Right cardiac atrium (tissue), 5 donors: ENCODE results near the gene ERCC6. TPM values are rescaled to one million over a fixed set of nuclear protein-coding genes. Genes with fewer than 3 reads are reported as not detected.

Experiments
- ATAC-seq, 2 donors: fragments of 200-7000 bp; cut with Tn5 transposase; one replicate each; pipeline versions ENCODE4 v1.8.0 to v1.9.1; 2020; ENCODE audit warnings: moderate library complexity in 2 of 2, mild to moderate bottlenecking in 1 of 2
- DNase-seq, 3 donors: peaks; one replicate each; pipeline ENCODE4 v3.0.0-alpha.2; 2020
- H3K27ac ChIP-seq: one replicate; pipeline ENCODE4 v1.5.1; 2013; ENCODE audit warnings: mild to moderate bottlenecking, low read length, control low read depth, moderate library complexity
- H3K27me3 ChIP-seq: one replicate; pipeline ENCODE4 v1.6.1; 2013; ENCODE audit not compliant: control insufficient read depth, insufficient read depth
- H3K4me1 ChIP-seq: one replicate; pipeline ENCODE4 v1.6.1; 2013; ENCODE audit warnings: low read length; ENCODE audit not compliant: control insufficient read depth, insufficient read depth
- H3K4me3 ChIP-seq: one replicate; pipeline ENCODE4 v1.5.1; 2013; ENCODE audit warnings: low read length, control low read depth
- H3K9me3 ChIP-seq: one replicate; pipeline ENCODE4 v1.6.1; 2013; ENCODE audit warnings: low read length; ENCODE audit not compliant: control insufficient read depth
- WGBS: extraction: QIAGEN DNeasy Blood & Tissue Kit; methylation state at CpG from one replicate; pipeline ENCODE4 v1.1.7; 2013; 5-methylcytosine and 5-hydroxymethylcytosine counted together
- intact Hi-C, 4 donors: fragments of 100-400 bp; cut with DNase I; formaldehyde crosslinking; loops; one replicate each; pipeline versions ENCODE4 v1.11.0 to v1.14.0; 2022 to 2023
- polyA plus RNA-seq: library from polyadenylated mRNA; stranded (reverse); fragments of 200-250 nt; gene quantifications from one replicate; pipeline ENCODE4 v1.2.3, GENCODE V29; 2013
- total RNA-seq, 4 donors: library from RNA; stranded (reverse); fragmentation: NEBNext Ultra II Directional; extraction: Animal tissue kit (Norgen Biotek cat#: 25700); gene quantifications; one replicate each; pipeline ENCODE4 v1.2.1, GENCODE V29; 2021
- donor health status: healthy with polysubstance abuse.
- donor health status: DM: no; HTN: yes; CAD: no.
- donor health status: DM: no; HTN: no; CAD: no.
- donor health status: DM: no; HTN: yes; CAD: no; lungs with severe emphysema.
- donor health status: DM: yes; HTN: yes; CAD: no.

Gene ERCC6
- total and polyA plus RNA-seq, 5 donors = 4.6 to 25.5 (median 18.7) TPM

DNA sequence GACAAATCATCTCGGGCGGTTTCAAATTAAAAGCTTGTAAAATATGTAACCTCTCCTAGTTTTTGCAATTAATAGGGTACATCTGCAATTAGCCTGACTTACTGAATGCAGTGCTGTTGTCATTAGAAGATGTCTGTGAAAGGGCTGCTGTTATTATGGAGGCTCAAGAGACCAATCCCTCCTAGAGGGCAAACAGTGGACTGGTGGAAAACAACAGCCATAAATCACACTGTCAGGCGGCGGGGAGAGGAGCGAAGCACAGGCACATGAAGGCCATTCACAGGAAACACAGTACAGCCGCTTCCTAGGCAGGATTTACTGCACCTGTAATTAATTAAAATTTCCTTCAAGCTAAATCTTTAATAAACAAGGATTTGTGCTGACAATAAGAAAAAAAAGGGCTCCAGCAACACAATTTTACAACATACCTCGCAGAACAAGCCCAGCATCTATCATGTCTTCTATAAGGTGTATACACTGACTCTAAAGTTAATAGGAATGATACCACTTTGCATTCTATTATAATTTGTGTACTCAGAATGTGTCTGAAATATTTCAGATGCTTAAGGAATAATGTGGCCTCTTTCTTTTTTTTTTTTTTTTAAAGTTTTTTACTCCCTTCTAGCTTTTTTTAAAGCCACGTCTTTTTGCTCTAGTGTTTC lies 50.7 kb downstream of the ERCC6 start:
- 93% methylated on average over 8 of the region's 8 CpGs for WGBS
- Histone ChIP-seq H3K27me3 (no peaks in the 10 kb centered on the region), H3K27ac (no peak overlapping the region), H3K9me3 (no peaks in the 10 kb centered on the region), H3K4me3 (no peak overlapping the region), H3K4me1 (no peaks in the 10 kb centered on the region)
- intact Hi-C loops = no loop called here
- ATAC-seq (no peak), DNase-seq (no peak)

DNA sequence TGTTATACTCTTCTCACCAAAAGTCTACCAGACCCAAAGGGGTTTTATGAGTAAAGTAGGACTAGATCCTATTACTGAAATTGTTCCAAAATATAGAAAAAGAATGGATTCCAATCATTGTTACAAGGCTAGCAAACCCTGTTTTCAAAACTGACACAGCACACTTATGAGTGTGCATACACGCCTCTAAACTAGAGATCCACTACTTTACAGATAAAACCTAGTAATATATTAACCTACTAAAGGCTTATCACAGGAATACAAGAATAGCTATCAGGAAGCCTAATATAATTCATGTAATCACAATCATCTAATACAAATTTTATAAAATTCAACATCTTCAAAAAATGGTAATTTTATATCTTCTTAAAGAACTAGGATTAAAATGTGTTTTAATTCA lies 52.2 kb downstream of the ERCC6 start:
- 92% methylated on average over 1 of the region's 1 CpG for WGBS
- Histone ChIP-seq H3K27me3 (no peaks in the 10 kb centered on the region), H3K9me3 (no peaks in the 10 kb centered on the region), H3K4me1 (no peaks in the 10 kb centered on the region), H3K4me3 (no peak overlapping the region), H3K27ac (no peak overlapping the region)
- ATAC-seq = no peak
- no peak for DNase-seq
- intact Hi-C loops = no loop called here

DNA sequence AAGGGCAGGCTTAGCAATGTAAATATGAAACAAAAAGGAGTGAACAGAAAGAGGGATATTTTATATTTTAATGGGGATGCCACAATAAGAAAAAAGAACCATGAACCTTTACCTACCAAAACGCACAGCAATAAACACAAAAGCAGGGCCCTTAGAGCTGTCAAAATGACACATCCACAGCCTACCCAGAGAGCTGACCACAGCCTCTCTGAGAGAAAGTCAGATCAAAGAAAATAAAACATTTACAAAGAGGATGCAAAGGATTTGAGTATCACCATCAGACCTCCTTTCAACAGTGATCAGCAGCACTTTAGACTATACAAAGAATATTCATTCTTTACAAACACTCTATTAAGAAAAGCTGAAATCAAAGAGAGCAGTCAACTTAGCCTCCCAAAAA lies 52.9 kb downstream of the ERCC6 start:
- DNase-seq (no peak), ATAC-seq (no peak)
- 91% methylated on average over 1 of the region's 1 CpG for WGBS
- H3K9me3 ChIP-seq = no peaks in the 10 kb centered on the region
- H3K4me3 ChIP-seq = no peak overlapping the region
- H3K27me3 ChIP-seq = no peaks in the 10 kb centered on the region
- intact Hi-C loops = no loop called here
- no peak overlapping the region for H3K27ac ChIP-seq
- no peaks in the 10 kb centered on the region for H3K4me1 ChIP-seq

DNA sequence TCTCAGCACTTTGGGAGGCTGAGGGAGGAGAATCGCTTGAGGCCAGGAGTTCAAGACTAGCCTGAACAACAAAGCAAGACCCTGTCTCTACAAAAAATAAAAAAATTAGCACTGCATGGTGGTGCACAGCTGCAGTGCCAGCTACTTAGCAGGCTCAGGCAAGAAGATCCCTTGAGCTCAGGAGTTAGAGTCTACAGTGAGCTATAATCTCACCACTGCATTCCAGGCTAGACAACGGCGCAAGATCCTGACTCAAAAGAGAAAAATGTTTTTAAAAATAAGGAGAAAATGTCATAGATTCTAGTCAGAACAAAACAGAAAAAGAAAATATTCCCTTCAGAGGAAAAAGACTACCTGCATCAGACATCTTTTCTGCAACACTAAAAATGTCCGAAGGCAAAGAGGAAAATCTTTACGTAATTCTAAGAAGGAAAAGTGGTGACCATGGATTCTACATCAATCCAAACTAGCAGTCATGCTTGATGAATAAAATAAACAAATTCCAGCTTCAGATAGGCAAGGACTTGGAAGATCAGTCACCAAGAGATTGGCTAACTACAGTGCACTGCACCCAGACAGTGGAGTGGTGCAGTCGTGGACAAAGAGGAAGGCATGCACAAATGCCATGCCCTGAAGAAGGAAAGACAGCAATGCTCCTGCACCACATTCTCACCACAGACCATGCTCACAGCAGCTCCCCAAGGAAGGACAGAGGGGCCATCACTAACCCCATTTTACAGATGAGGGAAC lies 54.3 kb downstream of the ERCC6 start:
- H3K9me3 ChIP-seq = no peaks in the 10 kb centered on the region
- ATAC-seq = no peak
- intact Hi-C loops = no loop called here
- H3K4me3 ChIP-seq = no peak overlapping the region
- no peaks in the 10 kb centered on the region for H3K27me3 ChIP-seq
- no peak overlapping the region for H3K27ac ChIP-seq
- no peak for DNase-seq
- 93% methylated on average over 6 of the region's 6 CpGs for WGBS
- H3K4me1 ChIP-seq = no peaks in the 10 kb centered on the region

DNA sequence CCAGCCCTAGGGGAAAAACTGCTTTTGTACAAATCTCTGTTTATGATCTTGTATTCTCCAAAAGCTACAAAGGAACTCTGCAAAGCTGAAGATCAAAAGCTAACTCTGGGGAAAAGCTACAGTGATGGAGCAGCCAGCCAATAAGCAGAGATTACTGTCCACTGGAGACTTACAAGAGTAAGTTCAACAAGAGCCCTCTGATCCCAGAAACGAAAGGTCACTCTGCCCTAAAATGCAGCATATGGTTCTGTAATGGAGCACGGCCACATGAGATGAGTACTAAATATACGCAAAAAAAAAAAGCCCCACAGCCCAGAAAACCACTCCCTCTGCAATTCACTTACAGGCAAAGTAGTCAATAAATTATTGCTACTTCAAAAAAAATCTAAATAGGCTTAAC lies 60.1 kb downstream of the ERCC6 start:
- Histone ChIP-seq H3K27ac (no peak overlapping the region), H3K27me3 (no peaks in the 10 kb centered on the region), H3K9me3 (no peaks in the 10 kb centered on the region), H3K4me3 (no peak overlapping the region), H3K4me1 (no peaks in the 10 kb centered on the region)
- ATAC-seq (no peak), DNase-seq (no peak)
- intact Hi-C loops = no loop called here
- WGBS = 91% methylated on average over 3 of the region's 3 CpGs

DNA sequence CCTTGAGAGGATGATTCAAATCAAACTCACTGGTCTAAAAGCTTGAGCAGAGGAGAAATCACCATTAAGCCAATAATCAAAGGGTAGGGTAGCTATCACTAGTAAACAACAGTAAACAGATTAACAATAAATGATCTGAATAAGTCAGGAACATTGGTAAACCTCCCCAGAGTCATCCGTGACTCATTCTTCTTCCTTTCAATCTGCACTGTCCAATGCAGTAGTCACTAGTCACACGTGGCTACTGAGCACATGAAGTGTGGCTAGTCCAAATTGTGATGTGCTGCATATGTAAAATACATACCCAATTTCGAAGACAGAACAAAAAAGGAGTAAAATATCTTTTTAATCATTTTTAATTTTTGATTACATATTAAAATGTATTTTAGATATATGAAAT lies 64.0 kb downstream of the ERCC6 start:
- Histone ChIP-seq H3K27ac (no peak overlapping the region), H3K9me3 (no peaks in the 10 kb centered on the region), H3K4me1 (peaks cover 2% of the 10 kb centered on the region), H3K4me3 (no peak overlapping the region), H3K27me3 (no peaks in the 10 kb centered on the region)
- intact Hi-C loops = no loop called here
- ATAC-seq (no peak), DNase-seq (no peak)
- 72% methylated on average over 3 of the region's 3 CpGs for WGBS

DNA sequence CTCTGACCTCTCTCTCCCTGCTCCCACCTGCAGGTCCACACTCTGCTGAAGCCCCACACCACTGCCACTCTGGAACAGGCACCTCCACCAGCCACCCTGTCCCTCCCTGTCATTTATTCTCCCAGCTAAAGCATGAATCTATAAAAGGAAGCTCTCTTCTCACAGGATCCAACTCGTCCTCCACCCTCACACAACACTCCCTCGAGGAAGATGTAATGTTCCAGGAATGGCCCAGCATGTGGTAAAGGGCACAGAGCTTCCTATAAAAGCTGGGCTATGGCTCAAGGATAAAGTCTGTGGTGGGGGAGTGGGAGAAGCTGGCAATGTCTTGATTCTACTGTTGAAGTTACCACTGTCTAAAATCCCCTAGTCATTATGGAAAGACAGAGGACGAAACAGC lies 67.4 kb downstream of the ERCC6 start:
- H3K4me3 ChIP-seq = no peak overlapping the region
- no peaks in the 10 kb centered on the region for H3K9me3 ChIP-seq
- peaks cover 2% of the 10 kb centered on the region for H3K4me1 ChIP-seq
- DNase-seq (no peak), ATAC-seq (no peak)
- no peak overlapping the region for H3K27ac ChIP-seq
- H3K27me3 ChIP-seq = no peaks in the 10 kb centered on the region
- 62% methylated on average over 3 of the region's 3 CpGs for WGBS
- intact Hi-C loops = no loop called here

DNA sequence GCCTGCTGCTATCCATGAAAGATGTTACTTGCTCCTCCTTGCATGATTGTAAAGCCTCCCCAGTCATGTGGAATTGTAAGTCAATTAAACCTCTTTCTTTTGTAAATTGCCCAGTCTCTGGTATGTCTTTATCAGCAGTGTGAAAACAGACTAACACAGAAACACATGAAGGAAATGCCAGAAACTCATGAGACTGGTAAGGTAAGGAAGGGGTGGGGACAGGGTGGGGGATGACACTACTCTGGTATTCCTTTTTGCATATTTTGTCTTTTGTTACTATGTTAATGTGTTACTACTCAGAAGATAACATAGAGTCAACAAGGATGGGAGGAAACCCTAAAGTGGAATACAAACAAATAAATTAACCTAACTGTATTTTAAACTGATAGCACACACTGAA lies 73.2 kb downstream of the ERCC6 start:
- no peak overlapping the region for H3K4me3 ChIP-seq
- H3K9me3 ChIP-seq = no peaks in the 10 kb centered on the region
- H3K27ac ChIP-seq = no peak overlapping the region
- no peaks in the 10 kb centered on the region for H3K27me3 ChIP-seq
- no peaks in the 10 kb centered on the region for H3K4me1 ChIP-seq
- DNase-seq = no peak
- ATAC-seq = no peak
- intact Hi-C loops = loop anchor here in 1 of 4 donors (10.0 kb wide), 1 partner anchor 61 kb away; no protein-coding TSS in a partner anchor

Other genes with a start within 250 kb of the ERCC6 start
- gene C10orf71, start 240.0 kb downstream of the ERCC6 start, total RNA-seq = 10 to 100 TPM; 29.3 to 98.9 (median 73.2) TPM
- gene C10orf71, start 240.0 kb downstream of the ERCC6 start, polyA plus RNA-seq = 27.8 TPM
- gene DRGX, start 143.0 kb downstream of the ERCC6 start, total RNA-seq = not detected
- gene DRGX, start 143.0 kb downstream of the ERCC6 start, polyA plus RNA-seq = not detected
- gene SLC18A3, start 71.2 kb upstream of the ERCC6 start, total RNA-seq = under 1 TPM in 1 of 4 donors, not detected in 3; 0.14 TPM
- gene SLC18A3, start 71.2 kb upstream of the ERCC6 start, polyA plus RNA-seq = 0.23 TPM
- not detected for gene CHAT, start 74.9 kb upstream of the ERCC6 start, total RNA-seq
- gene CHAT, start 74.9 kb upstream of the ERCC6 start, polyA plus RNA-seq = not detected
- not detected for gene C10orf53, start 140.5 kb upstream of the ERCC6 start, total RNA-seq
- not detected for gene C10orf53, start 140.5 kb upstream of the ERCC6 start, polyA plus RNA-seq
- 10 to 100 TPM in 1 of 4 donors, 1 to 10 TPM in 3; 3.6 to 12.1 (median 9.0) TPM for gene OGDHL, start 223.2 kb upstream of the ERCC6 start, total RNA-seq
- 8.0 TPM for gene OGDHL, start 223.2 kb upstream of the ERCC6 start, polyA plus RNA-seq